HFFc6 (cell line): ENCODE results near the gene NTN1. TPM values are rescaled to one million over a fixed set of nuclear protein-coding genes. Genes with fewer than 3 reads are reported as not detected.
"Not testable (repeated sequence)": the region's sequence is repeated elsewhere in the genome, so short reads cannot be mapped to it uniquely, and the experiment has no call there.

Experiments
- DNase-seq: peaks from one replicate; pipeline ENCODE4 v3.0.0-alpha.2; 2018
- H3K27ac Mint-ChIP-seq: 2 replicates; pipeline ENCODE4 v1.8.0; 2020; ENCODE audit warnings: mild to moderate bottlenecking, mixed read lengths
- H3K27me3 Mint-ChIP-seq: 2 replicates; pipeline ENCODE4 v1.8.0; 2021; ENCODE audit warnings: mild to moderate bottlenecking, moderate library complexity, mixed read lengths; ENCODE audit not compliant: insufficient read depth
- H3K36me3 Mint-ChIP-seq: 2 replicates; pipeline ENCODE4 v1.8.0; 2021; ENCODE audit warnings: low read depth, mixed read lengths
- H3K4me1 Mint-ChIP-seq: 2 replicates; pipeline ENCODE4 v1.8.0; 2020; ENCODE audit warnings: low read depth, mixed read lengths
- H3K4me3 Mint-ChIP-seq: 2 replicates; pipeline ENCODE4 v1.8.0; 2020; ENCODE audit warnings: mild to moderate bottlenecking, moderate library complexity, mixed read lengths
- H3K9me3 Mint-ChIP-seq: 2 replicates; pipeline ENCODE4 v1.8.0; 2020; ENCODE audit warnings: mild to moderate bottlenecking, mixed read lengths
- CTCF ChIP-seq: fragments of 200-600 bp; sonication (generic); IDR thresholded peaks from 2 replicates; pipeline ENCODE4 v1.5.0; 2021; ENCODE audit warnings: antibody characterized with exemption, mild to moderate bottlenecking
- total RNA-seq, 6 experiments: library from RNA; stranded (reverse); fragmentation: NEBNext Ultra II Directional; extraction: Animal tissue kit (Norgen Biotek cat#: 25700); gene quantifications; 2 replicates in 1 of 6; 3 replicates in 5 of 6; pipeline ENCODE4 v1.2.3, GENCODE V29; 2021

NTN1 gene
- total RNA-seq, 6 experiments from 2014 or later, result not detected

- TF ChIP-seq CTCF, result no peak
- no peaks in the 10 kb centered on the region; the same call in none of the 2 replicates for H3K27me3 Mint-ChIP-seq
- H3K9me3 Mint-ChIP-seq, result peaks cover 54% of the 10 kb centered on the region
- H3K27ac Mint-ChIP-seq, result no peak overlapping the region
- H3K36me3 Mint-ChIP-seq, result peaks cover 18% of the 10 kb centered on the region
- no peak for DNase-seq
- H3K4me3 Mint-ChIP-seq, result peak overlapping the region; percentile 56
- peaks cover 5% of the 10 kb centered on the region; the same call in 1 of the 2 replicates for H3K4me1 Mint-ChIP-seq
Observed at GRCh38 chr17:9150446-9151090, 129.3 kb downstream of the NTN1 start.

- no peak for TF ChIP-seq CTCF
- DNase-seq, result no peak
- H3K9me3 Mint-ChIP-seq, result peaks cover 54% of the 10 kb centered on the region
- peaks cover 5% of the 10 kb centered on the region; the same call in 1 of the 2 replicates for H3K4me1 Mint-ChIP-seq
- no peaks in the 10 kb centered on the region; the same call in none of the 2 replicates for H3K27me3 Mint-ChIP-seq
- H3K4me3 Mint-ChIP-seq, result no peak overlapping the region
- H3K27ac Mint-ChIP-seq, result no peak overlapping the region
- H3K36me3 Mint-ChIP-seq, result peaks cover 18% of the 10 kb centered on the region
Observed at GRCh38 chr17:9151091-9151490, 129.8 kb downstream of the NTN1 start.

- peaks cover 18% of the 10 kb centered on the region for H3K36me3 Mint-ChIP-seq
- H3K9me3 Mint-ChIP-seq, result peaks cover 57% of the 10 kb centered on the region
- H3K4me1 Mint-ChIP-seq, H3K4me3 Mint-ChIP-seq, H3K27ac Mint-ChIP-seq, DNase-seq, H3K27me3 Mint-ChIP-seq: not testable (repeated sequence)
Observed at GRCh38 chr17:9151740-9152139, 130.4 kb downstream of the NTN1 start.

- TF ChIP-seq CTCF, result no peak
- Mint-ChIP-seq H3K27me3 (no peaks in the 10 kb centered on the region; the same call in none of the 2 replicates), H3K27ac (no peak overlapping the region), H3K4me1 (no peaks in the 10 kb centered on the region), H3K9me3 (peaks cover 74% of the 10 kb centered on the region), H3K4me3 (no peak overlapping the region), H3K36me3 (0 out of 2 replicates have a peak, but pooled peaks cover 4% of the 10 kb centered on the region)
- no peak for DNase-seq
Observed at GRCh38 chr17:9158544-9159452, 137.5 kb downstream of the NTN1 start.

- H3K4me3 Mint-ChIP-seq, result no peak overlapping the region
- no peak for DNase-seq
- H3K27ac Mint-ChIP-seq, result no peak overlapping the region
- H3K27me3 Mint-ChIP-seq, result no peaks in the 10 kb centered on the region; the same call in 1 of the 2 replicates
- 0 out of 2 replicates have a peak, but pooled peaks cover 4% of the 10 kb centered on the region for H3K36me3 Mint-ChIP-seq
- H3K4me1 Mint-ChIP-seq, result no peaks in the 10 kb centered on the region
- TF ChIP-seq CTCF, result no peak
- peaks cover 80% of the 10 kb centered on the region for H3K9me3 Mint-ChIP-seq
Observed at GRCh38 chr17:9162275-9162985, 141.1 kb downstream of the NTN1 start.
